Peyer's patch (tissue), 4 donors: ENCODE results near the gene SLC5A3. TPM values are rescaled to one million over a fixed set of nuclear protein-coding genes. Genes with fewer than 3 reads are reported as not detected.

Experiments used
- DNase-seq, 3 donors: peaks; one replicate each; pipeline ENCODE4 v3.0.0-alpha.2; 2017 to 2019
- H3K27ac ChIP-seq, 4 donors: fragments of 200-600 bp; sonication (generic); one replicate each; pipeline ENCODE4 v1.5.1; 2016 to 2019
- H3K27me3 ChIP-seq, 2 donors: fragments of 200-600 bp; sonication (generic); one replicate each; pipeline ENCODE4 v1.5.1; 2019
- H3K36me3 ChIP-seq, 3 donors: fragments of 200-600 bp; sonication (generic); one replicate each; pipeline ENCODE4 v1.5.1; 2016 to 2019
- H3K4me1 ChIP-seq, 4 donors: fragments of 200-600 bp; sonication (generic); one replicate each; pipeline ENCODE4 v1.5.1; 2016 to 2019
- H3K4me3 ChIP-seq, 4 donors: fragments of 200-600 bp; sonication (generic); 1 replicate in 3 of 4; 2 replicates in 1 of 4; pipeline ENCODE4 v1.5.1; 2016 to 2019; ENCODE audit warnings: mild to moderate bottlenecking in 1 of 4
- H3K9me3 ChIP-seq, 4 donors: fragments of 200-600 bp; sonication (generic); one replicate each; pipeline ENCODE4 v1.5.1; 2016 to 2019; ENCODE audit warnings: mild to moderate bottlenecking in 1 of 4
- CTCF ChIP-seq, 6 experiments: fragments of 450-650 bp in 4 of 6; fragments of 200-600 bp in 2 of 6; sonication (generic) in 1 of 6; IDR thresholded peaks; one replicate each; pipeline ENCODE4 v1.5.1; 2017 to 2019; ENCODE audit warnings: antibody characterized with exemption in 6 of 6, mild to moderate bottlenecking in 3 of 6, moderate library complexity in 1 of 6
- POLR2A ChIP-seq, 2 donors: fragments of 450-650 bp; IDR thresholded peaks; one replicate each; pipeline ENCODE4 v1.5.1; 2017; ENCODE audit warnings: antibody characterized with exemption in 2 of 2, mild to moderate bottlenecking in 2 of 2, moderate library complexity in 2 of 2
- total RNA-seq, 4 donors: library from RNA; depleted of rRNA; stranded (reverse); fragments of >200 nt; gene quantifications; one replicate each; pipeline ENCODE4 v1.1.0, GENCODE V29; 2016

SLC5A3 gene
- total RNA-seq, 4 donors from 2014 or later, result 15.8 to 20.5 (median 17.7) TPM

GRCh38 chr21:34105947-34106541, 32.7 kb downstream of the SLC5A3 start:
- DNase-seq, result no peak
- H3K27ac ChIP-seq, result no peak overlapping the region
- no peaks in the 10 kb centered on the region for H3K4me1 ChIP-seq
- TF ChIP-seq CTCF (IDR thresholded peaks at IDR 0.05) (no peak), POLR2A (IDR thresholded peaks at IDR 0.05) (no peak)
- no peaks in the 10 kb centered on the region for H3K27me3 ChIP-seq
- H3K9me3 ChIP-seq, result no peaks in the 10 kb centered on the region
- no peaks in the 10 kb centered on the region for H3K36me3 ChIP-seq
- H3K4me3 ChIP-seq, result no peak overlapping the region

- no peaks in the 10 kb centered on the region for H3K9me3 ChIP-seq
- H3K27me3 ChIP-seq, result no peaks in the 10 kb centered on the region
- no peak overlapping the region for H3K4me3 ChIP-seq
- no peak for TF ChIP-seq CTCF (IDR thresholded peaks at IDR 0.05)
- TF ChIP-seq POLR2A (IDR thresholded peaks at IDR 0.05), result no peak
- no peaks in the 10 kb centered on the region for H3K4me1 ChIP-seq
- H3K27ac ChIP-seq, result no peak overlapping the region
- DNase-seq, result no peak
- no peaks in the 10 kb centered on the region for H3K36me3 ChIP-seq
These were observed 34.2 kb downstream of the SLC5A3 start for GRCh38 chr21:34107606-34108005.

GRCh38 chr21:34109075-34109474, 35.7 kb downstream of the SLC5A3 start:
- Histone ChIP-seq H3K4me3 (no peak overlapping the region), H3K36me3 (no peaks in the 10 kb centered on the region), H3K9me3 (no peaks in the 10 kb centered on the region), H3K4me1 (no peaks in the 10 kb centered on the region), H3K27ac (no peak overlapping the region), H3K27me3 (no peaks in the 10 kb centered on the region)
- TF ChIP-seq CTCF (IDR thresholded peaks at IDR 0.05), result no peak
- TF ChIP-seq POLR2A (IDR thresholded peaks at IDR 0.05), result no peak
- no peak for DNase-seq

- DNase-seq, result no peak
- Histone ChIP-seq H3K27me3 (no peaks in the 10 kb centered on the region), H3K9me3 (no peaks in the 10 kb centered on the region), H3K4me1 (no peaks in the 10 kb centered on the region), H3K36me3 (no peaks in the 10 kb centered on the region), H3K27ac (no peak overlapping the region), H3K4me3 (no peak overlapping the region)
- no peak for TF ChIP-seq CTCF (IDR thresholded peaks at IDR 0.05)
- no peak for TF ChIP-seq POLR2A (IDR thresholded peaks at IDR 0.05)
These were observed 37.3 kb downstream of the SLC5A3 start for GRCh38 chr21:34110594-34111202.

- H3K36me3 ChIP-seq, result no peaks in the 10 kb centered on the region
- no peaks in the 10 kb centered on the region for H3K4me1 ChIP-seq
- TF ChIP-seq CTCF (IDR thresholded peaks at IDR 0.05) (no peak), POLR2A (IDR thresholded peaks at IDR 0.05) (no peak)
- H3K27me3 ChIP-seq, result no peaks in the 10 kb centered on the region
- H3K9me3 ChIP-seq, result no peaks in the 10 kb centered on the region
- no peak overlapping the region for H3K4me3 ChIP-seq
- H3K27ac ChIP-seq, result no peak overlapping the region
- no peak for DNase-seq
These were observed 39.1 kb downstream of the SLC5A3 start for GRCh38 chr21:34112316-34113033.
